GM12878 (cell line): ENCODE data around the gene SMPD3. TPM values are rescaled to one million over a fixed set of nuclear protein-coding genes. Genes with fewer than 3 reads are reported as not detected.

Experiments used
- ATAC-seq: fragments of 200-7000 bp; cut with Tn5 transposase; 3 replicates; pipeline ENCODE4 v1.9.1; 2020; ENCODE audit warnings: mild to moderate bottlenecking, moderate library complexity
- BruUV-seq: library from RNA; stranded (reverse); fragments of 400-500 nt; replicated peaks from 2 replicates; lab custom pipeline; 2021; lab: Mats Ljungman, UMichigan
- CTCF ChIA-PET: fragments of 300-600 bp; sonication (Branson Sonifier 250); formaldehyde crosslinking; extraction: SDS; loops from one replicate; lab custom pipeline; 2021; ENCODE audit warnings: inconsistent platforms; lab: Yijun Ruan, JAX
- POLR2A ChIA-PET: fragments of 350-600 bp; formaldehyde crosslinking; extraction: SDS; loops from one replicate; lab custom pipeline; 2021; ENCODE audit warnings: inconsistent platforms; lab: Charles Lee
- RAD21 ChIA-PET: fragments of 300-600 bp; sonication (Branson Sonifier 250); formaldehyde crosslinking; loops from one replicate; lab custom pipeline; 2023; ENCODE audit warnings: antibody characterized with exemption; ENCODE audit not compliant: unreplicated experiment; lab: Charles Lee
- SMC1A ChIA-PET: fragments of 300-600 bp; sonication (Branson Sonifier 250); formaldehyde crosslinking; loops from one replicate; lab custom pipeline; 2023; ENCODE audit not compliant: unreplicated experiment, uncharacterized antibody; lab: Charles Lee
- DNase-seq: peaks from one replicate; pipeline ENCODE4 v3.0.0-alpha.2; 2011; ENCODE audit warnings: low read depth, low spot score
- FAIRE-seq: peaks from 3 replicates; lab custom pipeline; 2011; peaks lifted over from hg19 to GRCh38; lab: Jason Lieb, UNC
- H2AFZ ChIP-seq: 2 replicates; pipeline ENCODE4 v1.6.0; 2011; ENCODE audit warnings: low read depth, low read length, control low read depth; ENCODE audit not compliant: control insufficient read depth
- H3K27ac ChIP-seq: 2 replicates; pipeline ENCODE4 v1.5.1; 2011; ENCODE audit warnings: control low read depth; ENCODE audit not compliant: control insufficient read depth, insufficient read depth
- H3K27me3 ChIP-seq, 2 experiments: replicated peaks in 1 of 2; 2 replicates each; pipeline versions ENCODE4 v1.6.0 to v1.6.1; 2011; ENCODE audit warnings: low read length in 1 of 2; ENCODE audit not compliant: control insufficient read depth in 2 of 2, insufficient read depth in 2 of 2
- H3K36me3 ChIP-seq, 2 experiments: 2 replicates each; pipeline ENCODE4 v1.5.1; 2011; ENCODE audit warnings: low read length in 1 of 2; ENCODE audit not compliant: control insufficient read depth in 2 of 2, insufficient read depth in 2 of 2
- H3K4me1 ChIP-seq: 2 replicates; pipeline ENCODE4 v1.6.1; 2011; ENCODE audit warnings: mild to moderate bottlenecking, low read length, moderate library complexity, mixed read lengths; ENCODE audit not compliant: control insufficient read depth, insufficient read depth
- H3K4me2 ChIP-seq: 2 replicates; pipeline ENCODE4 v1.6.0; 2011; ENCODE audit warnings: control low read depth; ENCODE audit not compliant: control insufficient read depth, insufficient read depth
- H3K4me3 ChIP-seq: fragments of 200-600 bp; sonication (generic); 2 replicates; pipeline ENCODE4 v1.5.1; 2016
- H3K79me2 ChIP-seq: 2 replicates; pipeline ENCODE4 v1.6.0; 2011; ENCODE audit warnings: low read length; ENCODE audit not compliant: control insufficient read depth, insufficient read depth
- H3K9ac ChIP-seq: 2 replicates; pipeline ENCODE4 v1.8.0; 2011; ENCODE audit warnings: low read length, control low read depth, mixed read lengths; ENCODE audit not compliant: control insufficient read depth, insufficient read depth
- H3K9me3 ChIP-seq: replicated peaks from 3 replicates; pipeline ENCODE4 v1.5.1; 2011; ENCODE audit warnings: mild to moderate bottlenecking, low read length; ENCODE audit not compliant: control insufficient read depth, insufficient read depth
- H4K20me1 ChIP-seq: 2 replicates; pipeline ENCODE4 v1.6.0; 2011; ENCODE audit not compliant: control insufficient read depth, insufficient read depth
- LARP7 ChIP-seq: fragments of 450-650 bp; IDR thresholded peaks from 2 replicates; pipeline ENCODE4 v1.6.1; 2017; ENCODE audit warnings: mild to moderate bottlenecking
- RAD21 ChIP-seq: IDR thresholded peaks from 2 replicates; pipeline ENCODE4 v1.6.1; 2011; ENCODE audit warnings: mild to moderate bottlenecking, low read depth, low read length, moderate library complexity; ENCODE audit not compliant: insufficient read depth
- SMARCA5 ChIP-seq: fragments of 450-650 bp; IDR thresholded peaks from 2 replicates; pipeline ENCODE4 v1.6.1; 2017; ENCODE audit warnings: mild to moderate bottlenecking
- ZBED1 ChIP-seq: IDR thresholded peaks from 2 replicates; pipeline ENCODE4 v1.6.1; 2016; ENCODE audit warnings: borderline replicate concordance
- ZBTB33 ChIP-seq: fragments of 450-650 bp; IDR thresholded peaks from 2 replicates; pipeline ENCODE4 v1.6.1; 2017; ENCODE audit warnings: mild to moderate bottlenecking
- ZZZ3 ChIP-seq: IDR thresholded peaks from 2 replicates; pipeline ENCODE4 v1.6.1; 2011; ENCODE audit warnings: low read depth; ENCODE audit not compliant: control insufficient read depth, insufficient read length
- WGBS: methylation state at CpG from one replicate; pipeline ENCODE4 v1.1.6; 2016; ENCODE audit warnings: low lambda C conversion rate; ENCODE audit not compliant: insufficient replicate concordance, insufficient coverage; ENCODE audit errors: missing lambda C conversion rate; 5-methylcytosine and 5-hydroxymethylcytosine counted together
- in situ Hi-C: fragments of 300-500 bp; cut with MboI; formaldehyde crosslinking; loops from 9 replicates; pipeline ENCODE4 v1.14.3; 2018; ENCODE audit warnings: mixed read lengths
- intact Hi-C: fragments of 100-400 bp; cut with micrococcal nuclease; formaldehyde crosslinking; loops from one replicate; pipeline ENCODE4 v1.14.2; 2022; ENCODE audit not compliant: unreplicated experiment
- polyA plus RNA-seq, 11 experiments: library from polyadenylated mRNA; depleted of rRNA in 4 of 11; unstranded in 6 of 11; stranded (reverse) in 5 of 11; fragments of >200 nt; fragmentation: Nextera tagmentation in 4 of 11; fragmentation: Illumina TruSeq in 1 of 11; extraction: Ambion mirVana in 4 of 11; extraction: Trizol in 1 of 11; gene quantifications; 1 replicate in 1 of 11; 2 replicates in 10 of 11; pipeline versions ENCODE4 v1.2.1 to v1.2.3, GENCODE V29; 2011 to 2016; ENCODE audit warnings: inconsistent platforms in 2 of 11, missing spikeins in 2 of 11, low read depth in 1 of 11
- total RNA-seq, 4 experiments: library from RNA; depleted of rRNA in 3 of 4; stranded (reverse); fragments of >200 nt in 3 of 4; fragmentation: Illumina TruSeq in 1 of 4; extraction: Trizol in 1 of 4; gene quantifications; 2 replicates each; pipeline versions ENCODE4 v1.2.1 to v1.2.3, GENCODE V29; 2013 to 2021

SMPD3 gene
- total and polyA plus RNA-seq, 10 of the 15 experiments (the other 5 are each of a cell fraction or from before 2014, with no cell fraction given), result 0.04 to 2.0 (median 1.2) TPM

- TF ChIP-seq RAD21 (0 out of 2 replicates have a peak, but pooled peaks have one; percentile 8), SMARCA5 (peak; percentile 76; the same call in 1 of the 2 replicates), ZBTB33 (0 out of 2 replicates have a peak, but pooled peaks have one; percentile 8), ZBED1 (0 out of 2 replicates have a peak, but pooled peaks have one; percentile 59)
These were observed 137.4 kb downstream of the SMPD3 start, which contains the start of the genes PRMT7 and SLC7A6OS (continued) for GRCh38 chr16:68310774-68311511.

DNA sequence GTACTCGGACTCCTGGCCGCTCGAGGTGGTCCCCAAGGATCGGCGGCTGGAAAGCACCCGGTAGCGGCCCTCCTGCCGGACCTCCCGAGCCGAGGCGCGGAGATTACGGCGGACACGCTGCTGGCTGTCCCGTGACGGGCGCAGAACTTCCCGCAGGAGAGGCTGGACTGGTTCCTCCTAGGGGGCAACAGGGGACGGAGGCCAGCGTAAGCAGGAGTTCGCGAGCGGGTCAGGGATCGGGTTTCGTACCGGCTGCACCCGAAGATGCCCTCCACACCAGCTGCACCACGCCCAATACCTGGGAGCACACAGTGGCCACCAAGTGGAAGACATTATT is 137.9 kb downstream of the SMPD3 start:
- H3K27ac ChIP-seq, result peak overlapping the region; percentile 76
- peak overlapping the region; percentile 79 for H3K4me2 ChIP-seq
- ChIA-PET RAD21 (interaction anchor here (0.8 to 2.2 kb wide), 11 partner anchors 9 to 160 kb away, joined by 3 to 52 read pairs (median 4); partner anchors contain the start of gene SLC7A6), SMC1A (interaction anchor here (0.9 to 2.4 kb wide), 10 partner anchors 9 to 54 kb away, joined by 3 to 20 read pairs (median 8); partner anchors contain the start of gene SLC7A6), CTCF (interaction anchor here (0.9 to 2.4 kb wide), 8 partner anchors 9 to 47 kb away, joined by 3 to 60 read pairs (median 6); partner anchors contain the start of gene SLC7A6), POLR2A (interaction anchor here (1.0 to 3.8 kb wide), 12 partner anchors 9 to 52 kb away, joined by 3 to 20 read pairs (median 6); partner anchors contain the start of gene SLC7A6)
- no peak for FAIRE-seq
- DNase-seq, result no peak
- 0% methylated on average over 26 of the region's 29 CpGs for WGBS
- H3K79me2 ChIP-seq, result peaks cover 51% of the 10 kb centered on the region
- TSS peak; percentile 80 for BruUV-seq
- H3K9me3 ChIP-seq, result no peaks in the 10 kb centered on the region
- peaks cover 0 to 13% of the 10 kb centered on the region in 2 experiments; a peak in 2 of 4 replicates for H3K36me3 ChIP-seq
- TF ChIP-seq ZZZ3, result no peak
- TF ChIP-seq LARP7, result peak; percentile 30; the same call in 1 of the 2 replicates
- no peaks in the 10 kb centered on the region for H4K20me1 ChIP-seq
- H2AFZ ChIP-seq, result peak overlapping the region; percentile 95
- intact Hi-C loops (loop anchor here (2.0 kb wide), 1 partner anchor 46 kb away; the partner anchor contains the start of gene SLC7A6), in situ Hi-C loops (no loop called here)
- peak; percentile 51 for ATAC-seq
- 0 out of 2 replicates have a peak, but pooled peaks cover 3% of the 10 kb centered on the region for H3K4me1 ChIP-seq
- H3K27me3 ChIP-seq, result no peaks in the 10 kb centered on the region
- peak overlapping the region; percentile 74 for H3K9ac ChIP-seq
- H3K4me3 ChIP-seq, result peak overlapping the region; percentile 95
